ENCODE measurements around the gene MAN2A2. TPM values are rescaled to one million over a fixed set of nuclear protein-coding genes. Genes with fewer than 3 reads are reported as not detected.

MAN2A2 gene
- total and polyA plus RNA-seq, 2 of the 8 experiments (the other 6 are each of a cell fraction or from before 2014, with no cell fraction given): 23.1 to 29.7 TPM

- Histone ChIP-seq H3K9me3 (ENCODE audit: insufficient read depth in 2 of 2, low read depth in 1 of 2, low read length in 1 of 2) (no peaks in the 10 kb centered on the region), H3K9ac (replicated peaks in 1 of 4; ENCODE audit: extremely low read depth in 1 of 4, low read depth in 3 of 4, low read length in 3 of 4) (no peak overlapping the region), H3K4me1 (replicated peaks in 1 of 4; ENCODE audit: control insufficient read depth in 3 of 4, insufficient read depth in 4 of 4, low read length in 3 of 4) (no peaks in the 10 kb centered on the region), H3K23me2 (ENCODE audit: low read depth, low read length) (no peaks in the 10 kb centered on the region), H2BK120ac (replicated peaks; ENCODE audit: low read depth, low read length) (no peak overlapping the region), H3K36me3 (ENCODE audit: control insufficient read depth in 2 of 4, insufficient read depth in 4 of 4, low read length in 3 of 4) (peaks cover 20 to 76% (median 43%) of the 10 kb centered on the region in 4 experiments), H2BK20ac (ENCODE audit: low read length) (no peak overlapping the region), H2BK15ac (ENCODE audit: low read length) (no peak overlapping the region), H3K14ac (ENCODE audit: insufficient read length) (no peak overlapping the region), H4K20me1 (replicated peaks in 1 of 2; ENCODE audit: control insufficient read depth in 1 of 2, insufficient read depth in 2 of 2, low read length in 2 of 2) (peaks cover 2 to 4% of the 10 kb centered on the region in 2 experiments), H2AFZ (ENCODE audit: low read length) (no peak overlapping the region), H3K56ac (replicated peaks; ENCODE audit: insufficient read length, low read depth, low read length) (no peak overlapping the region), H2AK5ac (ENCODE audit: low read depth, low read length) (no peak overlapping the region), H3K79me2 (ENCODE audit: control insufficient read depth in 1 of 2, insufficient read depth in 2 of 2, low read length in 2 of 2) (no peaks in the 10 kb centered on the region), H3K27me3 (replicated peaks in 1 of 4; ENCODE audit: control insufficient read depth in 3 of 4, extremely low read depth in 1 of 4, insufficient read depth in 3 of 4, low read length in 3 of 4) (no peaks in the 10 kb centered on the region), H3K27ac (ENCODE audit: low read depth, low read length) (no peak overlapping the region), H3K4me2 (ENCODE audit: insufficient read depth in 1 of 2, low read depth in 2 of 2, low read length in 2 of 2) (no peak overlapping the region), H4K8ac (ENCODE audit: extremely low read depth, insufficient read depth, low read length) (no peak overlapping the region), H4K91ac (replicated peaks; ENCODE audit: insufficient read length, low read length) (no peak overlapping the region), H2BK12ac (ENCODE audit: low read depth, low read length) (no peak overlapping the region), H3K4me3 (ENCODE audit: extremely low read depth in 1 of 4, insufficient read depth in 2 of 4, low read depth in 3 of 4, low read length in 4 of 4) (no peak overlapping the region), H3K79me1 (ENCODE audit: low read depth, low read length) (no peaks in the 10 kb centered on the region), H3K4ac (replicated peaks; ENCODE audit: insufficient read length, low read depth, low read length) (no peak overlapping the region), H2BK5ac (ENCODE audit: low read depth, low read length) (no peak overlapping the region), H3K23ac (ENCODE audit: insufficient read length) (no peak overlapping the region), H4K5ac (ENCODE audit: insufficient read length, low read depth, low read length) (no peak overlapping the region), H3K18ac (ENCODE audit: extremely low read depth, low read length) (no peak overlapping the region)
- FAIRE-seq (no peak), DNase-seq (ENCODE audit: low read depth in 1 of 2, low spot score in 2 of 2) (no peak)
- ChIA-PET CTCF (ENCODE audit: partially characterized antibody) (interaction anchor here (0.6 to 20.7 kb wide), 4 partner anchors 9 to 49 kb away, joined by 3 to 306 read pairs (median 23); partner anchors contain the start of genes HDDC3, RCCD1 and UNC45A), POLR2A (ENCODE audit: partially characterized antibody) (interaction anchor here (1.2 to 1.3 kb wide), 2 partner anchors 10 to 17 kb away, joined by 3 to 6 read pairs; partner anchors contain the start of gene UNC45A)
- TF ChIP-seq CBX8 (IDR thresholded peaks at IDR 0.05; ENCODE audit: borderline replicate concordance, low read depth, low read length) (no peak), SRF (IDR thresholded peaks at IDR 0.05; ENCODE audit: low read depth, low read length) (no peak), BRCA1 (IDR thresholded peaks at IDR 0.05; ENCODE audit: low read depth, low read length) (no peak), USF2 (IDR thresholded peaks at IDR 0.05; ENCODE audit: low read length) (no peak), KDM5A (IDR thresholded peaks at IDR 0.05; ENCODE audit: low read length) (no peak), ASH2L (IDR thresholded peaks at IDR 0.05; ENCODE audit: low read length) (no peak), GTF2F1 (IDR thresholded peaks at IDR 0.05; ENCODE audit: borderline replicate concordance, low read depth, low read length) (no peak), CHD2 (IDR thresholded peaks at IDR 0.05; ENCODE audit: low read length) (no peak), ATF2 (IDR thresholded peaks at IDR 0.05; ENCODE audit: low read length) (no peak), EP300 (IDR thresholded peaks at IDR 0.05; ENCODE audit: borderline replicate concordance in 1 of 2, low read depth in 2 of 2, low read length in 2 of 2) (no peak), MAFK (IDR thresholded peaks at IDR 0.05; ENCODE audit: low read depth, low read length) (no peak)
- WGBS, 2 experiments (ENCODE audit: extremely low coverage in 1 of 2, insufficient coverage in 1 of 2, insufficient read length in 1 of 2, insufficient replicate concordance in 2 of 2, low coverage in 1 of 2, low lambda C conversion rate in 2 of 2, missing lambda C conversion rate in 1 of 2): 94% methylated on average over 7 of the region's 7 CpGs; no CpG with 5 or more reads in 1 of the 2 experiments
These were observed 42.0 kb downstream of the MAN2A2 start for GRCh38 chr15:90945091-90945490.
